Transverse colon (tissue), 4 donors: ENCODE data around the gene GRM4.

Source experiments
- POLR2A ChIP-seq: fragments of 450-650 bp; IDR thresholded peaks from one replicate; pipeline ENCODE4 v1.6.1; 2016; ENCODE audit warnings: antibody characterized with exemption, mild to moderate bottlenecking, moderate library complexity
- POLR2AphosphoS5 ChIP-seq, 3 donors: sonication (generic); formaldehyde crosslinking; IDR thresholded peaks; one replicate each; pipeline ENCODE4 v1.6.1; 2016; ENCODE audit warnings: antibody characterized with exemption in 3 of 3
- TF ChIP-seq, protein P1 (sequence below), 5 experiments: fragments of 200-600 bp in 3 of 5; fragments of 450-650 bp in 2 of 5; sonication (generic) in 3 of 5; IDR thresholded peaks; 1 replicate in 2 of 5; 2 replicates in 3 of 5; pipeline ENCODE4 v1.5.1; 2016 to 2017; ENCODE audit warnings: antibody characterized with exemption in 5 of 5, inconsistent platforms in 3 of 5, mild to moderate bottlenecking in 2 of 5, moderate library complexity in 1 of 5

DNA sequence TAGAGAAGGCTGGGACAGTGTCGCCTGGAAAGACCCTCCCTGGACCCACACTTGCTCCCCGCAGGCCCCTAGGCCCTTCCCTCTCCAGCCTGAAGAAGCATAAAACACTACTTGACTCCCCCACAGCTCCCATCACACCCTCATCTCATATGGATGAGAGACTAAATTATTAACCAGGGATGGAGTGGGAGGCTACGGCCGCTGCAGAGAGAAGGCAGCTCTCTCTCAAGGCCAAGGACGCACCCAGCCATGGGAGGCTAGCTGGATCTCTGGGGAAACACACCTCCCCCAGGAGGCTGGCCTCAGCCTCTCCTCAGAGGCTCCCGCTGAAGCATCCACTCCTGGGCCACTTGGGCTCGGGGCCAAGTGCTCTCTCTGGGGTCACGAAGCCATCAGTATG is 102.5 kb downstream of the GRM4 start:
- TF ChIP-seq POLR2A (no peak), POLR2AphosphoS5 (IDR thresholded peaks at IDR 0.05) (no peak)
- TF ChIP-seq, protein P1, sequence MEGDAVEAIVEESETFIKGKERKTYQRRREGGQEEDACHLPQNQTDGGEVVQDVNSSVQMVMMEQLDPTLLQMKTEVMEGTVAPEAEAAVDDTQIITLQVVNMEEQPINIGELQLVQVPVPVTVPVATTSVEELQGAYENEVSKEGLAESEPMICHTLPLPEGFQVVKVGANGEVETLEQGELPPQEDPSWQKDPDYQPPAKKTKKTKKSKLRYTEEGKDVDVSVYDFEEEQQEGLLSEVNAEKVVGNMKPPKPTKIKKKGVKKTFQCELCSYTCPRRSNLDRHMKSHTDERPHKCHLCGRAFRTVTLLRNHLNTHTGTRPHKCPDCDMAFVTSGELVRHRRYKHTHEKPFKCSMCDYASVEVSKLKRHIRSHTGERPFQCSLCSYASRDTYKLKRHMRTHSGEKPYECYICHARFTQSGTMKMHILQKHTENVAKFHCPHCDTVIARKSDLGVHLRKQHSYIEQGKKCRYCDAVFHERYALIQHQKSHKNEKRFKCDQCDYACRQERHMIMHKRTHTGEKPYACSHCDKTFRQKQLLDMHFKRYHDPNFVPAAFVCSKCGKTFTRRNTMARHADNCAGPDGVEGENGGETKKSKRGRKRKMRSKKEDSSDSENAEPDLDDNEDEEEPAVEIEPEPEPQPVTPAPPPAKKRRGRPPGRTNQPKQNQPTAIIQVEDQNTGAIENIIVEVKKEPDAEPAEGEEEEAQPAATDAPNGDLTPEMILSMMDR (IDR thresholded peaks at IDR 0.05): no peak
